GM23338 (cell line): ENCODE measurements around the gene PAQR4. TPM values are rescaled to one million over a fixed set of nuclear protein-coding genes. Genes with fewer than 3 reads are reported as not detected.

Experiments
- ATAC-seq: fragments of 200-7000 bp; cut with Tn5 transposase; 3 replicates; pipeline ENCODE4 v1.9.1; 2020
- DNase-seq: peaks from one replicate; pipeline ENCODE4 v3.0.0-alpha.2; 2015; ENCODE audit warnings: low spot score
- H2AFZ ChIP-seq: fragments of 200-600 bp; sonication (generic); 2 replicates; pipeline ENCODE4 v1.8.0; 2016; ENCODE audit warnings: antibody characterized with exemption, mild to moderate bottlenecking, moderate library complexity
- H3F3A ChIP-seq: fragments of 200-600 bp; sonication (generic); replicated peaks from 2 replicates; pipeline ENCODE4 v1.8.0; 2017; ENCODE audit warnings: antibody characterized with exemption, mixed run types, low read depth
- H3K27ac ChIP-seq: fragments of 200-600 bp; sonication (generic); 2 replicates; pipeline ENCODE4 v1.6.1; 2016; ENCODE audit warnings: low read depth
- H3K27me3 ChIP-seq: fragments of 200-600 bp; sonication (generic); 2 replicates; pipeline ENCODE4 v1.8.0; 2016; ENCODE audit warnings: mild to moderate bottlenecking, mixed run types, moderate library complexity; ENCODE audit not compliant: insufficient read depth
- H3K36me3 ChIP-seq: fragments of 200-600 bp; sonication (generic); 2 replicates; pipeline ENCODE4 v1.8.0; 2016; ENCODE audit warnings: mild to moderate bottlenecking; ENCODE audit not compliant: insufficient read depth
- H3K4me1 ChIP-seq: fragments of 200-600 bp; sonication (generic); 2 replicates; pipeline ENCODE4 v1.8.0; 2016; ENCODE audit warnings: mild to moderate bottlenecking, moderate library complexity; ENCODE audit not compliant: insufficient read depth
- H3K4me2 ChIP-seq: fragments of 200-600 bp; sonication (generic); 2 replicates; pipeline ENCODE4 v1.7.1; 2017; ENCODE audit warnings: mixed run types
- H3K4me3 ChIP-seq: fragments of 200-600 bp; sonication (generic); 2 replicates; pipeline ENCODE4 v1.6.1; 2016; ENCODE audit warnings: mixed run types
- H3K79me2 ChIP-seq: fragments of 200-600 bp; sonication (generic); replicated peaks from 2 replicates; pipeline ENCODE4 v1.8.0; 2017; ENCODE audit warnings: mild to moderate bottlenecking; ENCODE audit not compliant: insufficient read depth
- H3K9me2 ChIP-seq: fragments of 200-600 bp; sonication (generic); 2 replicates; pipeline ENCODE4 v1.8.0; 2017; ENCODE audit not compliant: insufficient read depth
- H4K20me1 ChIP-seq: fragments of 200-600 bp; sonication (generic); replicated peaks from 2 replicates; pipeline ENCODE4 v1.8.0; 2017; ENCODE audit warnings: mild to moderate bottlenecking; ENCODE audit not compliant: insufficient read depth
- H3K27ac Mint-ChIP-seq: 2 replicates; pipeline ENCODE4 v1.8.0; 2020; ENCODE audit warnings: inconsistent platforms, mild to moderate bottlenecking, moderate library complexity, mixed read lengths
- H3K27me3 Mint-ChIP-seq: 3 replicates; pipeline ENCODE4 v1.8.0; 2022; ENCODE audit warnings: low read depth, mild to moderate bottlenecking, moderate library complexity, mixed read lengths, inconsistent platforms; ENCODE audit not compliant: insufficient read depth, poor library complexity
- H3K36me3 Mint-ChIP-seq: 3 replicates; pipeline ENCODE4 v1.8.0; 2021; ENCODE audit warnings: low read depth, mild to moderate bottlenecking, inconsistent platforms, moderate library complexity, mixed read lengths
- H3K4me1 Mint-ChIP-seq: 3 replicates; pipeline ENCODE4 v1.8.0; 2020; ENCODE audit warnings: mild to moderate bottlenecking, inconsistent platforms, mixed read lengths
- H3K4me3 Mint-ChIP-seq: 3 replicates; pipeline ENCODE4 v1.8.0; 2021; ENCODE audit warnings: moderate library complexity, mild to moderate bottlenecking, inconsistent platforms, mixed read lengths
- H3K9me3 Mint-ChIP-seq: 3 replicates; pipeline ENCODE4 v1.8.0; 2020; ENCODE audit warnings: moderate library complexity, mild to moderate bottlenecking, inconsistent platforms, mixed read lengths
- CTCF ChIP-seq, 2 experiments: fragments of 200-600 bp in 1 of 2; sonication (generic) in 1 of 2; conservative IDR thresholded peaks; 2 replicates each; pipeline versions ENCODE4 v1.5.1 to v1.6.1; 2016 to 2017; ENCODE audit warnings: antibody characterized with exemption in 2 of 2, low read depth in 2 of 2, mild to moderate bottlenecking in 2 of 2, moderate library complexity in 1 of 2
- ETS1 ChIP-seq: IDR thresholded peaks from 2 replicates; pipeline ENCODE4 v1.6.1; 2016; ENCODE audit warnings: antibody characterized with exemption
- EZH2 ChIP-seq: fragments of 200-600 bp; sonication (generic); IDR thresholded peaks from one replicate; pipeline ENCODE4 v1.8.0; 2017; ENCODE audit warnings: antibody characterized with exemption, mild to moderate bottlenecking, low read depth; ENCODE audit not compliant: unreplicated experiment
- EZH2phosphoT487 ChIP-seq: fragments of 200-600 bp; sonication (generic); IDR thresholded peaks from one replicate; pipeline ENCODE4 v1.8.1; 2018; ENCODE audit warnings: antibody characterized with exemption; ENCODE audit not compliant: unreplicated experiment
- NANOG ChIP-seq: IDR thresholded peaks from 2 replicates; pipeline ENCODE4 v1.6.1; 2016; ENCODE audit warnings: antibody characterized with exemption, borderline replicate concordance
- POLR2AphosphoS5 ChIP-seq: IDR thresholded peaks from 2 replicates; pipeline ENCODE4 v1.6.1; 2016; ENCODE audit warnings: antibody characterized with exemption, low read depth
- STAT1 ChIP-seq: IDR thresholded peaks from one replicate; pipeline ENCODE4 v1.6.1; 2016; ENCODE audit warnings: antibody characterized with exemption; ENCODE audit not compliant: unreplicated experiment
- ZNF114 ChIP-seq: fragments of 250-450 bp; sonication (Bioruptor Pico); IDR thresholded peaks from 2 replicates; pipeline ENCODE4 v1.5.0; 2020; ENCODE audit warnings: mild to moderate bottlenecking, moderate library complexity
- ZNF331 ChIP-seq: fragments of 250-450 bp; sonication (Bioruptor Pico); IDR thresholded peaks from 2 replicates; pipeline ENCODE4 v1.5.0; 2020; ENCODE audit warnings: low read depth, mild to moderate bottlenecking, moderate library complexity
- ZNF462 ChIP-seq: fragments of 250-450 bp; sonication (Bioruptor Pico); IDR thresholded peaks from 2 replicates; pipeline ENCODE4 v1.5.0; 2020; ENCODE audit warnings: mild to moderate bottlenecking, moderate library complexity
- polyA plus RNA-seq: library from polyadenylated mRNA; unstranded; fragments of >200 nt; fragmentation: Nextera tagmentation; extraction: Ambion mirVana; gene quantifications from 2 replicates; pipeline ENCODE4 v1.2.1, GENCODE V29; 2016
- total RNA-seq: library from RNA; depleted of rRNA; stranded (reverse); fragments of >200 nt; shearing (Covaris generic); gene quantifications from 2 replicates; pipeline ENCODE4 v1.2.3, GENCODE V29; 2014

PAQR4 gene
- total and polyA plus RNA-seq, 2 experiments from 2014 or later, result 7.0 to 29.3 TPM

- Histone ChIP-seq H3K4me1 (no peaks in the 10 kb centered on the region; the same call in 1 of the 2 replicates), H3K79me2 (peaks cover 9% of the 10 kb centered on the region; the same call in 1 of the 2 replicates), H2AFZ (no peak overlapping the region), H3F3A (peaks cover 19% of the 10 kb centered on the region), H3K4me3 (no peak overlapping the region), H4K20me1 (peaks cover 18% of the 10 kb centered on the region), H3K36me3 (0 out of 2 replicates have a peak, but pooled peaks cover 3% of the 10 kb centered on the region), H3K27me3 (no peaks in the 10 kb centered on the region), H3K9me2 (no peaks in the 10 kb centered on the region), H3K4me2 (no peak overlapping the region), H3K27ac (no peak overlapping the region)
- Mint-ChIP-seq H3K4me1 (peaks cover 15% of the 10 kb centered on the region; the same call in 2 of the 3 replicates), H3K4me3 (no peak overlapping the region), H3K27me3 (peaks cover 23% of the 10 kb centered on the region), H3K9me3 (no peaks in the 10 kb centered on the region), H3K27ac (no peak overlapping the region), H3K36me3 (peaks cover 37% of the 10 kb centered on the region)
- TF ChIP-seq ZNF331, result no peak
- TF ChIP-seq EZH2, result no peak
- TF ChIP-seq ZNF114 (CRISPR knock-in tag), result no peak
- DNase-seq (no peak), ATAC-seq (no peak)
Measured at GRCh38 chr16:2974319-2975056, 5.3 kb downstream of the PAQR4 start.

- H3K9me2 ChIP-seq, result no peaks in the 10 kb centered on the region
- no peak overlapping the region for H3K27ac Mint-ChIP-seq
- H3K27ac ChIP-seq, result no peak overlapping the region
- H3K27me3 ChIP-seq, result no peaks in the 10 kb centered on the region
- peaks cover 18% of the 10 kb centered on the region for H3F3A ChIP-seq
- no peak overlapping the region for H3K4me3 ChIP-seq
- H3K4me1 ChIP-seq, result no peaks in the 10 kb centered on the region; the same call in 1 of the 2 replicates
- peaks cover 37% of the 10 kb centered on the region for H3K36me3 Mint-ChIP-seq
- peaks cover 17% of the 10 kb centered on the region for H4K20me1 ChIP-seq
- peaks cover 14% of the 10 kb centered on the region for H3K79me2 ChIP-seq
- no peaks in the 10 kb centered on the region for H3K9me3 Mint-ChIP-seq
- H3K4me2 ChIP-seq, result no peak overlapping the region
- ATAC-seq (no peak), DNase-seq (no peak)
- 0 out of 2 replicates have a peak, but pooled peaks cover 3% of the 10 kb centered on the region for H3K36me3 ChIP-seq
- H2AFZ ChIP-seq, result no peak overlapping the region
- peaks cover 15% of the 10 kb centered on the region; the same call in 2 of the 3 replicates for H3K4me1 Mint-ChIP-seq
- H3K27me3 Mint-ChIP-seq, result peaks cover 24% of the 10 kb centered on the region
- H3K4me3 Mint-ChIP-seq, result no peak overlapping the region
- TF ChIP-seq ZNF331, result no peak
- no peak for TF ChIP-seq EZH2phosphoT487
- no peak for TF ChIP-seq ZNF462 (CRISPR knock-in tag)
- no peak for TF ChIP-seq POLR2AphosphoS5
- TF ChIP-seq NANOG, result no peak
- no peak for TF ChIP-seq ETS1
- no peak for TF ChIP-seq STAT1
- no peak for TF ChIP-seq CTCF (conservative IDR thresholded peaks at IDR 0.05; ENCODE audit: low read depth in 2 of 2)
- TF ChIP-seq EZH2, result no peak
- no peak for TF ChIP-seq ZNF114 (CRISPR knock-in tag)
Measured at GRCh38 chr16:2975161-2975795, 6.1 kb downstream of the PAQR4 start.
